H1 (cell line): Measurements from ENCODE around the gene ENDOU. TPM values are rescaled to one million over a fixed set of nuclear protein-coding genes. Genes with fewer than 3 reads are reported as not detected.

Experiments
- EP300 ChIP-seq, 2 experiments: IDR thresholded peaks; 1 replicate in 1 of 2; 2 replicates in 1 of 2; pipeline ENCODE4 v1.6.1; 2011 to 2012; ENCODE audit warnings: low read depth in 2 of 2, low read length in 2 of 2, mild to moderate bottlenecking in 2 of 2, borderline replicate concordance in 1 of 2, inconsistent platforms in 1 of 2, moderate library complexity in 1 of 2
- polyA plus RNA-seq, 7 experiments: library from polyadenylated mRNA; depleted of rRNA in 3 of 7; stranded (reverse) in 5 of 7; unstranded in 2 of 7; fragments of >200 nt in 5 of 7; fragments of 200-250 nt in 2 of 7; gene quantifications; 1 replicate in 5 of 7; 2 replicates in 1 of 7; 4 replicates in 1 of 7; pipeline versions ENCODE4 v1.2.1 to v1.2.3, GENCODE V29; 2011 to 2013; ENCODE audit warnings: missing spikeins in 2 of 7, mixed read lengths in 2 of 7
- total RNA-seq: library from RNA; stranded (reverse); fragmentation: NEBNext Ultra II Directional; extraction: Animal tissue kit (Norgen Biotek cat#: 25700); gene quantifications from 2 replicates; pipeline ENCODE4 v1.2.1, GENCODE V29; 2021

The ENDOU gene
- total and polyA plus RNA-seq, 2 of the 8 experiments (the other 6 are each of a cell fraction or from before 2014, with no cell fraction given) = not detected

- TF ChIP-seq EP300 (IDR thresholded peaks at IDR 0.05; ENCODE audit: borderline replicate concordance in 1 of 2, low read depth in 2 of 2, low read length in 2 of 2) = no peak
These were observed 7.7 kb downstream of the ENDOU start (continued) for GRCh38 chr12:47717443-47718193.
